Nephron (organoid): ENCODE data around the gene RBBP8.
A peak's percentile ranks its signal among the peaks of the same experiment; 100 is the strongest.

ENCODE experiments used
- H3K27ac Mint-ChIP-seq, 3 experiments: 2 replicates each; pipeline ENCODE4 v1.8.0; 2020; ENCODE audit warnings: mixed read lengths in 3 of 3, mild to moderate bottlenecking in 2 of 3, moderate library complexity in 1 of 3
- H3K27me3 Mint-ChIP-seq: 2 replicates; pipeline ENCODE4 v1.8.0; 2021; ENCODE audit warnings: low read depth, mild to moderate bottlenecking, moderate library complexity, mixed read lengths
- H3K36me3 Mint-ChIP-seq: 2 replicates; pipeline ENCODE4 v1.8.0; 2020; ENCODE audit warnings: low read depth, mixed read lengths
- H3K4me1 Mint-ChIP-seq: 2 replicates; pipeline ENCODE4 v1.8.0; 2020; ENCODE audit warnings: mixed read lengths
- H3K4me3 Mint-ChIP-seq, 3 experiments: 2 replicates each; pipeline ENCODE4 v1.8.0; 2020; ENCODE audit warnings: mild to moderate bottlenecking in 3 of 3, mixed read lengths in 3 of 3, moderate library complexity in 2 of 3
- H3K9me3 Mint-ChIP-seq: 2 replicates; pipeline ENCODE4 v1.8.0; 2020; ENCODE audit warnings: mixed read lengths
- CTCF ChIP-seq, 3 experiments: fragments of 200-600 bp; sonication (generic); IDR thresholded peaks; one replicate each; pipeline ENCODE4 v1.5.0; 2021; ENCODE audit warnings: antibody characterized with exemption in 3 of 3; ENCODE audit not compliant: unreplicated experiment in 3 of 3

The RBBP8 gene

GRCh38 chr18:22985250-22985649 is 52.1 kb downstream of the RBBP8 start:
- Mint-ChIP-seq H3K4me3 (no peak overlapping the region), H3K36me3 (peaks cover 6% of the 10 kb centered on the region), H3K9me3 (no peaks in the 10 kb centered on the region), H3K27me3 (no peaks in the 10 kb centered on the region), H3K4me1 (peaks cover 2% of the 10 kb centered on the region), H3K27ac (no peak overlapping the region)
- no peak for TF ChIP-seq CTCF (IDR thresholded peaks at IDR 0.05; ENCODE audit: unreplicated experiment in 3 of 3)

- TF ChIP-seq CTCF (IDR thresholded peaks at IDR 0.05; ENCODE audit: unreplicated experiment in 3 of 3) = no peak
- Mint-ChIP-seq H3K36me3 (peaks cover 16% of the 10 kb centered on the region), H3K27ac (no peak overlapping the region), H3K9me3 (no peaks in the 10 kb centered on the region), H3K27me3 (no peaks in the 10 kb centered on the region), H3K4me3 (no peak overlapping the region), H3K4me1 (no peaks in the 10 kb centered on the region)
Measured at GRCh38 chr18:22987547-22988189, 54.5 kb downstream of the RBBP8 start.

- no peaks in the 10 kb centered on the region for H3K9me3 Mint-ChIP-seq
- H3K4me3 Mint-ChIP-seq = no peak overlapping the region
- no peaks in the 10 kb centered on the region for H3K27me3 Mint-ChIP-seq
- H3K4me1 Mint-ChIP-seq = no peaks in the 10 kb centered on the region
- H3K27ac Mint-ChIP-seq = no peak overlapping the region
- H3K36me3 Mint-ChIP-seq = peaks cover 22% of the 10 kb centered on the region
- no peak for TF ChIP-seq CTCF (IDR thresholded peaks at IDR 0.05; ENCODE audit: unreplicated experiment in 3 of 3)
Measured at GRCh38 chr18:22988208-22988607, 55.1 kb downstream of the RBBP8 start.

GRCh38 chr18:22998344-22998743 is 65.2 kb downstream of the RBBP8 start:
- Mint-ChIP-seq H3K36me3 (peaks cover 32% of the 10 kb centered on the region), H3K27ac (peak overlapping the region in 1 of 3 experiments; percentile 70), H3K4me3 (no peak overlapping the region), H3K27me3 (no peaks in the 10 kb centered on the region), H3K4me1 (no peaks in the 10 kb centered on the region), H3K9me3 (no peaks in the 10 kb centered on the region)
- no peak for TF ChIP-seq CTCF (IDR thresholded peaks at IDR 0.05; ENCODE audit: unreplicated experiment in 3 of 3)

- Mint-ChIP-seq H3K4me1 (no peaks in the 10 kb centered on the region), H3K4me3 (no peak overlapping the region), H3K36me3 (peaks cover 38% of the 10 kb centered on the region), H3K9me3 (no peaks in the 10 kb centered on the region), H3K27me3 (no peaks in the 10 kb centered on the region), H3K27ac (no peak overlapping the region)
- TF ChIP-seq CTCF (IDR thresholded peaks at IDR 0.05; ENCODE audit: unreplicated experiment in 3 of 3) = no peak
Measured at GRCh38 chr18:22999212-22999611, 66.1 kb downstream of the RBBP8 start.

- H3K36me3 Mint-ChIP-seq = peaks cover 41% of the 10 kb centered on the region
- TF ChIP-seq CTCF (IDR thresholded peaks at IDR 0.05; ENCODE audit: unreplicated experiment in 3 of 3) = no peak
- no peak overlapping the region for H3K4me3 Mint-ChIP-seq
- no peaks in the 10 kb centered on the region for H3K4me1 Mint-ChIP-seq
- no peaks in the 10 kb centered on the region for H3K9me3 Mint-ChIP-seq
- no peak overlapping the region for H3K27ac Mint-ChIP-seq
- H3K27me3 Mint-ChIP-seq = no peaks in the 10 kb centered on the region
Measured at GRCh38 chr18:22999647-23000046, 66.5 kb downstream of the RBBP8 start.
